ENCODE data around the gene CHRNA7. TPM values are rescaled to one million over a fixed set of nuclear protein-coding genes. Genes with fewer than 3 reads are reported as not detected.

Gene CHRNA7
- total RNA-seq, 1 experiment from 2014 or later = 4.4 TPM

DNA sequence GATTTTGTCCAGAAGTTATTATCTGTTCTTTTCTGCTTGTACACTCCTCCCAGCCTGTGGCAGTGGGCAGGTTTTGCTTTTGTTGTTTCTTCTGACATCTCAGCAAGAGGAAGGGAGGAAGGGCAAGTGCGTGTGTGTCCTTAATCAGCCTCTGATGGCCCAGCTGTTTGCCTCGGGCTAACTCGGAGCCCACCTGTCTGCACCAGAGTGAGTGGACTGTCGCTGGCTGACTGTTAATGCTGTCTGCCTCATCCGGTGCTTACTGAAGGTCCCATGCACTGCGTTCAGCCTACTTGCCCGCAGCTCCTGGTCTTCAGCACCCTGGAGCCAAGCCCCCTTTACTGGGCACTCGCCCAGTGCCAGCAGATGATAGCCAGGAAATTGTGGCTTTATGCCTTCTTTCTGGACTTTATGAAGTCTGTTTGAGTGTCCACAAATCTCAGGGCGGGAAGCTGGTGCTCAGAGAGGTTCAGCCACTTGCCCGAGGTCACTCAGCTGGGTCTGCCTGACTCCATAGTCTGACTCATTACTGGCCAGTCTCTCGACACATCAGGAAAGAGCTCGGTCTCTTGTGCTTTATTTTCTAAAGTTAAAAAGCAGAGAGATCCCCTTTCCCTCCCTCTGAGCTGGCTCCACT is 89.5 kb downstream of the CHRNA7 start:
- Histone ChIP-seq H3K4me1 (ENCODE audit: insufficient read depth, low read length) (no peaks in the 10 kb centered on the region), H2BK20ac (ENCODE audit: low read depth, low read length, poor library complexity, severe bottlenecking) (no peak overlapping the region), H3K18ac (ENCODE audit: insufficient read length, low read depth, low read length) (no peak overlapping the region), H3K4ac (ENCODE audit: low read depth, low read length) (no peak overlapping the region), H3K4me2 (ENCODE audit: insufficient read depth, insufficient read length, low read length) (no peak overlapping the region), H3K14ac (ENCODE audit: insufficient read depth, low read length) (no peak overlapping the region; the same call in 1 of the 2 replicates), H3T11ph (ENCODE audit: low read length) (no peak overlapping the region), H4K8ac (replicated peaks; ENCODE audit: insufficient read length, low read depth, low read length) (no peak overlapping the region), H3K56ac (ENCODE audit: insufficient read length, low read depth, low read length) (no peak overlapping the region), H3K27ac (ENCODE audit: insufficient read length, low read depth, low read length) (no peak overlapping the region), H4K20me1 (ENCODE audit: control insufficient read depth, insufficient read depth, insufficient read length) (no peaks in the 10 kb centered on the region), H2BK15ac (ENCODE audit: low read depth, low read length) (no peak overlapping the region), H3K27me3 (ENCODE audit: insufficient read depth, low read length) (no peaks in the 10 kb centered on the region), H3K79me1 (ENCODE audit: insufficient read depth, low read depth, low read length, poor library complexity, severe bottlenecking) (no peaks in the 10 kb centered on the region), H3K79me2 (ENCODE audit: insufficient read depth, low read length) (no peaks in the 10 kb centered on the region), H3K9me3 (ENCODE audit: control insufficient read depth, low read depth, low read length) (no peaks in the 10 kb centered on the region), H4K5ac (ENCODE audit: insufficient read length, low read depth, low read length) (no peak overlapping the region), H2BK12ac (ENCODE audit: insufficient read length, low read depth, low read length) (no peak overlapping the region), H3K9ac (ENCODE audit: extremely low read depth, insufficient read length, low read length) (no peak overlapping the region), H2AFZ (ENCODE audit: low read length) (no peak overlapping the region), H2BK120ac (ENCODE audit: low read depth, low read length, poor library complexity, severe bottlenecking) (no peak overlapping the region), H2BK5ac (ENCODE audit: insufficient read length, low read length) (no peak overlapping the region), H3K23me2 (ENCODE audit: insufficient read length, low read depth, low read length, poor library complexity, severe bottlenecking) (no peaks in the 10 kb centered on the region), H3K23ac (ENCODE audit: insufficient read length, low read depth, low read length) (no peak overlapping the region), H2AK5ac (ENCODE audit: insufficient read length, low read length) (no peak overlapping the region), H4K91ac (ENCODE audit: insufficient read length, low read depth, low read length) (no peak overlapping the region)
- peaks cover 8 to 9% of the 10 kb centered on the region in 2 experiments for H3K4me1 Mint-ChIP-seq
- H3K36me3 Mint-ChIP-seq (ENCODE audit: insufficient read depth in 1 of 3, low read depth in 3 of 3) = no peaks in the 10 kb centered on the region
- no peak for DNase-seq
- no peaks in the 10 kb centered on the region; the same call in 1 of the 2 replicates for H3K27me3 Mint-ChIP-seq (ENCODE audit: low read depth)
- H3K27ac Mint-ChIP-seq = no peak overlapping the region
- TF ChIP-seq, protein P1, sequence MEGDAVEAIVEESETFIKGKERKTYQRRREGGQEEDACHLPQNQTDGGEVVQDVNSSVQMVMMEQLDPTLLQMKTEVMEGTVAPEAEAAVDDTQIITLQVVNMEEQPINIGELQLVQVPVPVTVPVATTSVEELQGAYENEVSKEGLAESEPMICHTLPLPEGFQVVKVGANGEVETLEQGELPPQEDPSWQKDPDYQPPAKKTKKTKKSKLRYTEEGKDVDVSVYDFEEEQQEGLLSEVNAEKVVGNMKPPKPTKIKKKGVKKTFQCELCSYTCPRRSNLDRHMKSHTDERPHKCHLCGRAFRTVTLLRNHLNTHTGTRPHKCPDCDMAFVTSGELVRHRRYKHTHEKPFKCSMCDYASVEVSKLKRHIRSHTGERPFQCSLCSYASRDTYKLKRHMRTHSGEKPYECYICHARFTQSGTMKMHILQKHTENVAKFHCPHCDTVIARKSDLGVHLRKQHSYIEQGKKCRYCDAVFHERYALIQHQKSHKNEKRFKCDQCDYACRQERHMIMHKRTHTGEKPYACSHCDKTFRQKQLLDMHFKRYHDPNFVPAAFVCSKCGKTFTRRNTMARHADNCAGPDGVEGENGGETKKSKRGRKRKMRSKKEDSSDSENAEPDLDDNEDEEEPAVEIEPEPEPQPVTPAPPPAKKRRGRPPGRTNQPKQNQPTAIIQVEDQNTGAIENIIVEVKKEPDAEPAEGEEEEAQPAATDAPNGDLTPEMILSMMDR (conservative IDR thresholded peaks at IDR 0.05) = no peak
- no CpG with 5 or more reads among the region's 12 CpGs for WGBS (ENCODE audit: extremely low coverage, insufficient read length, low lambda C conversion rate)
- H3K4me3 Mint-ChIP-seq = no peak overlapping the region
- H3K9me3 Mint-ChIP-seq = no peaks in the 10 kb centered on the region
